Caco-2 (cell line): Measurements from ENCODE around the gene DPYSL5. TPM values are rescaled to one million over a fixed set of nuclear protein-coding genes. Genes with fewer than 3 reads are reported as not detected.

Experiments used
- BruUV-seq: library from RNA; stranded (reverse); fragments of 400-500 nt; replicated peaks from 2 replicates; lab custom pipeline; 2021; lab: Mats Ljungman, UMichigan
- CTCF ChIA-PET: fragments of 300-600 bp; sonication (Branson Sonifier 250); formaldehyde crosslinking; loops from one replicate; lab custom pipeline; 2022; ENCODE audit warnings: antibody characterized with exemption; lab: Charles Lee
- POLR2A ChIA-PET: fragments of 300-600 bp; sonication (Branson Sonifier 250); formaldehyde crosslinking; loops from one replicate; lab custom pipeline; 2022; ENCODE audit warnings: antibody characterized with exemption; lab: Charles Lee
- DNase-seq, 2 experiments: peaks; one replicate each; pipeline versions ENCODE4 v3.0.0 to v3.0.0-alpha.2; 2020 to 2022
- H3K27me3 ChIP-seq: replicated peaks from 2 replicates; pipeline ENCODE4 v1.6.0; 2011; ENCODE audit warnings: low read length; ENCODE audit not compliant: control insufficient read depth, insufficient read depth
- H3K36me3 ChIP-seq: 2 replicates; pipeline ENCODE4 v1.5.1; 2011; ENCODE audit warnings: low read length; ENCODE audit not compliant: control insufficient read depth, insufficient read depth
- H3K4me1 ChIP-seq: fragments of 250-450 bp; sonication (Bioruptor Pico); 2 replicates; pipeline ENCODE4 v1.5.1; 2020; ENCODE audit warnings: mild to moderate bottlenecking
- H3K4me3 ChIP-seq: 2 replicates; pipeline ENCODE4 v1.5.1; 2011; ENCODE audit warnings: low read depth, mild to moderate bottlenecking, control low read depth, low read length
- H3K9me3 ChIP-seq: fragments of 250-450 bp; sonication (Bioruptor Pico); 2 replicates; pipeline ENCODE4 v1.5.1; 2020; ENCODE audit warnings: mild to moderate bottlenecking, moderate library complexity
- H3K27ac Mint-ChIP-seq: one replicate; pipeline ENCODE4 v1.8.0; 2022; ENCODE audit warnings: mixed read lengths; ENCODE audit not compliant: unreplicated experiment
- H3K27me3 Mint-ChIP-seq: one replicate; pipeline ENCODE4 v1.8.0; 2022; ENCODE audit warnings: mixed read lengths; ENCODE audit not compliant: insufficient read depth, unreplicated experiment
- H3K36me3 Mint-ChIP-seq: one replicate; pipeline ENCODE4 v1.8.0; 2022; ENCODE audit warnings: mild to moderate bottlenecking, mixed read lengths; ENCODE audit not compliant: insufficient read depth, unreplicated experiment
- H3K4me1 Mint-ChIP-seq: one replicate; pipeline ENCODE4 v1.8.0; 2022; ENCODE audit warnings: low read depth, mixed read lengths; ENCODE audit not compliant: unreplicated experiment
- H3K4me3 Mint-ChIP-seq: one replicate; pipeline ENCODE4 v1.8.0; 2022; ENCODE audit warnings: mild to moderate bottlenecking, moderate library complexity, mixed read lengths; ENCODE audit not compliant: unreplicated experiment
- H3K9me3 Mint-ChIP-seq: one replicate; pipeline ENCODE4 v1.8.0; 2022; ENCODE audit warnings: mixed read lengths; ENCODE audit not compliant: unreplicated experiment
- intact Hi-C: fragments of 100-400 bp; cut with micrococcal nuclease; formaldehyde crosslinking; loops from one replicate; pipeline ENCODE4 v1.10.0; 2022; ENCODE audit not compliant: unreplicated experiment
- total RNA-seq: library from RNA; stranded (reverse); gene quantifications from 2 replicates; pipeline ENCODE4 v1.2.3, GENCODE V29; 2022
- TF ChIP-seq, protein P1 (sequence below), 2 experiments: fragments of 200-600 bp in 1 of 2; IDR thresholded peaks; 1 replicate in 1 of 2; 2 replicates in 1 of 2; pipeline versions ENCODE4 v1.5.1 to v1.8.0; 2011 to 2022; ENCODE audit warnings: antibody characterized with exemption in 1 of 2, control low read depth in 1 of 2, inconsistent platforms in 1 of 2, low read depth in 1 of 2, low read length in 1 of 2, mild to moderate bottlenecking in 1 of 2, moderate library complexity in 1 of 2; ENCODE audit not compliant: insufficient read depth in 1 of 2, severe bottlenecking in 1 of 2, unreplicated experiment in 1 of 2

The DPYSL5 gene
- total RNA-seq, 1 experiment from 2014 or later: 2.4 TPM

DNA sequence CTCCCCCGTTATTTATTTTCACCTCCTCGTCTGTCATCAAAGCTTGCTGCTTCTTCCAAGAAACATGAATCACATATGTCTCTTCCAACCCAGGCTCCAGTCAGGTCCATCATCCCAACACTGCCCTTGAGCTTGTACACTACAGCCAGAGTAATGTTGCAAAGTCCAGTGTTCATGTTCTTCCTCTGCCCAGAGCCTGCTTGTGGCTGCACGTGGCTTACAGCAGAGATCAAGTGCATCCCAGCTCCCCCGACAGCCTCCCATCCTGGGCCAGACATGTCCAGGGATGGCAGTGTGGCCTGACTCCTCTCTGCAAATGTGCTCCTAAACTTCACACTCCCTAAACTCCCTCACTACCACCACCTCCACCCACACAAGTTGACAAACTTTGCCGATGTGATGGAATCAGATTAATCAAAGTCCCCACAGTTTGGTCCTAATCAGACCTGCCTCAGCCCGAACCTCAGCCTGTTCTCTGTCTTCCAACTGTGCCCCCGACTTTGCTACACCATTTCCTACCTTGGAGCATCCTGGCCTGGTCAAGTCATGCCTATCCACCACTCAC, 68.3 kb downstream of the DPYSL5 start:
- no peaks in the 10 kb centered on the region for H3K36me3 Mint-ChIP-seq
- Histone ChIP-seq H3K4me1 (no peaks in the 10 kb centered on the region), H3K9me3 (no peaks in the 10 kb centered on the region), H3K36me3 (no peaks in the 10 kb centered on the region), H3K27me3 (no peaks in the 10 kb centered on the region), H3K4me3 (no peak overlapping the region)
- CTCF ChIA-PET: no interaction called here
- no peak overlapping the region for H3K27ac Mint-ChIP-seq
- H3K27me3 Mint-ChIP-seq: peaks cover 3% of the 10 kb centered on the region
- POLR2A ChIA-PET: no interaction called here
- DNase-seq: no peak
- TF ChIP-seq, protein P1, sequence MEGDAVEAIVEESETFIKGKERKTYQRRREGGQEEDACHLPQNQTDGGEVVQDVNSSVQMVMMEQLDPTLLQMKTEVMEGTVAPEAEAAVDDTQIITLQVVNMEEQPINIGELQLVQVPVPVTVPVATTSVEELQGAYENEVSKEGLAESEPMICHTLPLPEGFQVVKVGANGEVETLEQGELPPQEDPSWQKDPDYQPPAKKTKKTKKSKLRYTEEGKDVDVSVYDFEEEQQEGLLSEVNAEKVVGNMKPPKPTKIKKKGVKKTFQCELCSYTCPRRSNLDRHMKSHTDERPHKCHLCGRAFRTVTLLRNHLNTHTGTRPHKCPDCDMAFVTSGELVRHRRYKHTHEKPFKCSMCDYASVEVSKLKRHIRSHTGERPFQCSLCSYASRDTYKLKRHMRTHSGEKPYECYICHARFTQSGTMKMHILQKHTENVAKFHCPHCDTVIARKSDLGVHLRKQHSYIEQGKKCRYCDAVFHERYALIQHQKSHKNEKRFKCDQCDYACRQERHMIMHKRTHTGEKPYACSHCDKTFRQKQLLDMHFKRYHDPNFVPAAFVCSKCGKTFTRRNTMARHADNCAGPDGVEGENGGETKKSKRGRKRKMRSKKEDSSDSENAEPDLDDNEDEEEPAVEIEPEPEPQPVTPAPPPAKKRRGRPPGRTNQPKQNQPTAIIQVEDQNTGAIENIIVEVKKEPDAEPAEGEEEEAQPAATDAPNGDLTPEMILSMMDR (IDR thresholded peaks at IDR 0.05; ENCODE audit: insufficient read depth in 1 of 2, low read depth in 1 of 2, low read length in 1 of 2, severe bottlenecking in 1 of 2, unreplicated experiment in 1 of 2): no peak
- no TSS peak for BruUV-seq
- H3K4me3 Mint-ChIP-seq: no peak overlapping the region
- no peaks in the 10 kb centered on the region for H3K9me3 Mint-ChIP-seq
- intact Hi-C loops: no loop called here
- no peaks in the 10 kb centered on the region for H3K4me1 Mint-ChIP-seq

DNA sequence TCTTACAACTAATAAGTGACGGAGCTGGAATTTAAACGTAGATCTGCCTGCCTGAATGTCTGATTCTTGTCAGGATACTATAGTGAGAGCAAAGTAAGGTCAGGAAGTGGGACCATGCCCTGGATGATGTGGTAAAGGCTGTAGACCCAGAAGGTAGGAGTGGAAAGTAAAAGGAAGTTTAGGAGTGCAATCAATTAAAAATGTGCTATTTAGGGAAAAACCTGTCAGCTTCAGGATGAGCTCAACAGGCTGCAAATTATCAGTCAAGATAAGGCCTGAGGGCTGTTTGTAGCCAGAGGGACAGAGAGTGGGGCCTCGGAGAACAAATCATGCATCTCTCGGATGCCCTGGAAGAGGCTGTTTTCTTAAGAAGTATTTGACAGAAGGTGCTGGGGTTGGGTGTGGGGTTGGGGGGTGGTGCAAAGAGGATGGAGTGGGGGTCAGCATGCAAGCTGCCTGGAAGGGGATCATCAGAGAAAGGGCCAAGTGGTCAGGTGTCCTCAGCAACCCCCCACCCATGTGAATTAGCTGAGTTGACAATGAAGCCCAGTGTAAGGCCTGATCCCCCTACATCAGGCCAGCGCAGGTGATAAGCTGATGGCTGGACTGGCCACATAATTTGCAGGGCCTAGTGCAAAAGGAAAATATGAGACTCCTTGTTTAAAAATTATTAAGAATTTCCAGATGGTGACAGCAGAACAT, 69.4 kb downstream of the DPYSL5 start:
- H3K27me3 ChIP-seq: no peaks in the 10 kb centered on the region
- no TSS peak for BruUV-seq
- H3K4me3 ChIP-seq: no peak overlapping the region
- intact Hi-C loops: no loop called here
- no peaks in the 10 kb centered on the region for H3K36me3 ChIP-seq
- no peaks in the 10 kb centered on the region for H3K4me1 ChIP-seq
- H3K4me3 Mint-ChIP-seq: no peak overlapping the region
- H3K9me3 ChIP-seq: no peaks in the 10 kb centered on the region
- ChIA-PET CTCF (no interaction called here), POLR2A (no interaction called here)
- no peaks in the 10 kb centered on the region for H3K9me3 Mint-ChIP-seq
- TF ChIP-seq, protein P1 (IDR thresholded peaks at IDR 0.05; ENCODE audit: insufficient read depth in 1 of 2, low read depth in 1 of 2, low read length in 1 of 2, severe bottlenecking in 1 of 2, unreplicated experiment in 1 of 2): no peak
- DNase-seq: no peak
- H3K27me3 Mint-ChIP-seq: peaks cover 3% of the 10 kb centered on the region
- H3K27ac Mint-ChIP-seq: no peak overlapping the region
- no peaks in the 10 kb centered on the region for H3K36me3 Mint-ChIP-seq
- peaks cover under 1% of the 10 kb centered on the region for H3K4me1 Mint-ChIP-seq

DNA sequence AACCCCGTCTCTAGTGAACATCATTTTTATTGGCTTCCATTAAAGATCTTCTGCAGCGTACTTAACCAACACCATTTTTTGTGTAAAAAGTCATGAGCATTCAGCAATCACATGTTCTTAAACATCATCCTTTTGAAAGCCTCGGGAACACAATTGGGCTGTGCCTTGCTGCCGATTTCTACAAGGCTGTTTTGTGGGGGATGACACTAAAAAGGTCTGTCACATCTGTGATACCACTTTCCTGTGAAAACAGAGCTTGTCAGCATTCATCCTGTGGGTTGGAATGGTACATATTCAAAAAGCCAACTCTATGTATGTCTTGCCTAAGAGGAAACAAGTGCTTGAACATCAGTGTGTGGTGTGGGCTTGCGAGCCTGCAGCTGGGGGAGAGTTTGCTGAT, 73.4 kb downstream of the DPYSL5 start:
- no peaks in the 10 kb centered on the region for H3K27me3 ChIP-seq
- POLR2A ChIA-PET: no interaction called here
- no peaks in the 10 kb centered on the region for H3K36me3 Mint-ChIP-seq
- no peak overlapping the region for H3K4me3 Mint-ChIP-seq
- DNase-seq: no peak
- TF ChIP-seq, protein P1 (IDR thresholded peaks at IDR 0.05; ENCODE audit: insufficient read depth in 1 of 2, low read depth in 1 of 2, low read length in 1 of 2, severe bottlenecking in 1 of 2, unreplicated experiment in 1 of 2): no peak
- H3K27ac Mint-ChIP-seq: no peak overlapping the region
- no TSS peak for BruUV-seq
- H3K4me1 ChIP-seq: peaks cover 20% of the 10 kb centered on the region
- H3K9me3 Mint-ChIP-seq: no peaks in the 10 kb centered on the region
- no peaks in the 10 kb centered on the region for H3K9me3 ChIP-seq
- CTCF ChIA-PET: interaction anchor here (0.6 to 2.2 kb wide), 2 partner anchors 75 to 1559 kb away, joined by 3 to 61 read pairs; no protein-coding TSS in a partner anchor
- H3K4me1 Mint-ChIP-seq: peaks cover 22% of the 10 kb centered on the region
- no peaks in the 10 kb centered on the region for H3K36me3 ChIP-seq
- H3K27me3 Mint-ChIP-seq: no peaks in the 10 kb centered on the region
- no peak overlapping the region for H3K4me3 ChIP-seq
- intact Hi-C loops: no loop called here
